Dermis blood vessel endothelial cell (primary cell): ENCODE measurements around the gene OR2M2. TPM values are rescaled to one million over a fixed set of nuclear protein-coding genes. Genes with fewer than 3 reads are reported as not detected.

Experiments used
- DNase-seq: peaks from one replicate; pipeline ENCODE4 v3.0.0; 2010
- total RNA-seq: library from RNA; depleted of rRNA; stranded (reverse); fragments of >200 nt; gene quantifications from 2 replicates; pipeline ENCODE4 v1.2.3, GENCODE V29; 2014

OR2M2 gene, protein sequence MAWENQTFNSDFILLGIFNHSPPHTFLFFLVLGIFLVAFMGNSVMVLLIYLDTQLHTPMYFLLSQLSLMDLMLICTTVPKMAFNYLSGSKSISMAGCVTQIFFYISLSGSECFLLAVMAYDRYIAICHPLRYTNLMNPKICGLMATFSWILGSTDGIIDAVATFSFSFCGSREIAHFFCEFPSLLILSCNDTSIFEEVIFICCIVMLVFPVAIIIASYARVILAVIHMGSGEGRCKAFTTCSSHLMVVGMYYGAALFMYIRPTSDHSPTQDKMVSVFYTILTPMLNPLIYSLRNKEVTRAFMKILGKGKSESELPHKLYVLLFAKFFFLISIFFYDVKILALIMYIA
- not detected in 2 replicates for total RNA-seq

DNA sequence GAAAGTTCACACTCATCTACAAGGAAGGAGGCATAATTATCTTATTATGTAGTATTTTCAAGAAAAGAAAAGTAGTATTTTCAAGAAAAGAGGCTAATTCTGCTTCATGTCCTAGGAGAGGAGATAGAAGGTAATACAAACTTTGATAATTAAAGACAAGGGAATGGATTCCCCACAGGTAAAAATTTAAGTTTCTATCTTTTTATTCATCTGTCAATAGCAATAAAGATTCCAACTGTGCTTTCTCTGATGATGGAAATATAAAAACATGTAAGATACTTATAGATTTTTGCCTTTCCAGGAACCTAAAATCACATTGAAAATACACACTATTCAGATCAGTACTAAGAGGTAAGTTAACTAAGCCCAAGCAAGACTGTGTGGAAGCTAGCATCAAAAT, at the start of gene OR2M2:
TSS of gene OR2M2 (plus strand) at position 301 of the 400 bp plus-strand sequence. CDS start 5,165 bp downstream, outside the sequence.
- no peak for DNase-seq

DNA sequence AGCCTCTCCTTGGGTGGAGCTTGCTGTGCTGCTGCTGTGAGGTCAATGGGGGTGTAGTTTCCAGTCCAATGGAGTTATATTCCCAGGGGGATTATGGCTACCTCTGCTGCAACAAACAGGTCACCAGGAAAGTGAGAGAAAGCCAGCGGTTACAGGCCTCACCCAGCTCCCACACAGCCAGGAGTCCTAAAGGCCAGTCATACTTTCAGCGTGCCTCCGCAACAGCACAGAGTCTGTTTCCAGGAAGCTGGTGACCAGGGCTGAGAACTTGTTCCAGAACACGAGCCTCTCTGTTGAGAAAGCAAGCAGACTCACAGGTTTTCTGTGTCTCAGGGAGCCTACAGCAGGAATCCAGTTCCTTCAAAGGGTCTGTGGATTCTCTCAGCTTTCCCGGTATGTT, 47.0 kb upstream of the OR2M2 start:
- no peak for DNase-seq

DNA sequence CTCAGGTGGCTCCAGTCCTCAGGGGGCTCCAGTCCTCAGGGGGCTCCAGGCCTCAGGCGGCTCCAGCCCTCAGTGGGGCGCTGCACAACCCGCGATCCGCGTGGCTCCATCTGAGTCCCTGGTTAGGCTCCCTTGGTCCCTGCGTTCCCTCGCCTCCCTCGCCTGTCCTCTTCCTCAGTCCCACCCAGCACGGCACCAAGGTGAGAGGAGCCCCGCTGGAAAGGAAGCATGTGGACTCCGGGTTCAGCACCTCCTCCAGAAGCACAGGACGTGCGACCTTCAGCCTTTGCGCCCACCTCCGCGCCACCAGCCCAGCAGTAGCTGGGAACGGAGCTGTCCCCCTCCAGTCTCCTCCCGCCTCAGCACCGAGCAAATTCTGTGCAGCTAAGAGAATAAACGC, 37.8 kb upstream of the OR2M2 start:
- DNase-seq: no peak

DNA sequence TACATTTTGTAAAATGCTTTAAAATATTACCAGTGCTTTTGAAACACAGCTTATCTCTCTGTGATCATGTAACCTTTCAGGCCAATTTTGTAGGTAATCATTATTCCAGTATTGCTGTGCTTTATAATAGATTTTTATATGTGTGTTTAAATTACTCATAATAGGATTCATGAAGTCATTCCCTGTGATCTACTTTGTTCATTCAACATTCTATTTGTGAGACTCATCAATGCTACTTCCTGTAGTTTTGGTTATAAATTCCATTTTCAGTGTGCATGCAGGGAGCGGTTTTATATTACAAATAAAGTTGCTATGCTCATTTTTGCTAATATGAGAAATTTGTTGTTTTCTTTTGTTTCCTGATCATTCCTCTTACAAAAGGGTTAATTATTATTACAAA, 33.8 kb upstream of the OR2M2 start:
- no peak for DNase-seq

DNA sequence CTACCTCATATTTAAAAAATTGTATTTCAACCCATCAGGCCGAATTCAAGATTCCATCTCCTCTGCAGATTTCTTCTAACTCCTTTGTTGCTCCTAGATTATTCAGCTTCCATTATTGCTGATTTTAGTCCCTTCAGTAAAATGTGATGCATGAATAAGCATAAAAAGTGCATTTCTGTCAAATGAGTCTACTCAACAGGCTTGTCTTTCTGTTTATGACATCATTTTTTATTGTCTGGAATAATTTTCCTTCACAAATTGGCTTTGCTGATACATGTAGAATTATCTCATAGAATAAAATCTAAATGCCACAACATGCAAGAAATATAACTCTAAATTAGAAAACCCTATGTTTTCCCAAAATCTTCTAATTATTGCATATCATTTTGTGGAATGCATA, 31.3 kb upstream of the OR2M2 start:
- no peak for DNase-seq

DNA sequence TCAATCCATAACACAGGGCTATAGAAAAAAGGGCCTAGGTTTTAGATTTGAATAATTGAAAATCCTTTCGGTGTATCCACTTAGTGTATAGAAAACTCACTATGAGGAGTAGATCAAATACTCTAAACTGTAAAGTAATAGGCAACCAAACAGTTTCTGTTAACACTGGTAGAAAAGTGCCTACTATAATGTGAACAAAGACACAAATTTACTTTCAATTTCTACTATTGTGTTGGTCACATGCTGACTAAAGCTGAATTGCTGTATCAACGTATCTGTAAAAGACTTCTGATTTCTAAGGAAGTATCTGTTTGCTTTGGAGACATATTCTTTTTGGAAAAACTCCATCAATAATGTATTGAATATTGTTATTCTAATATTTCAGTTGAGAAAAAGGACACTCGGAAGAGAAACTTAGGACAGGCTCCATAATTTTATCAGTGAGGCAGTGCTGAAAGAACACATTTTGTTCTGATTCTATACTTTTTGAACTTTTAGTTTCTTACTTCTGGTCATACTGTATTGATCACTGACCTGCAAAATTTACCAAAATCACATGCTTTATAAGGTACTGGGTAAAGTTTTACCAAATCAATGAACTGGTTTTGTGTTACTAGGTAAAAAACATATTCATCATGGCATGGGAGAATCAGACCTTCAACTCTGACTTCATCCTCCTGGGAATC, 30.0 kb upstream of the OR2M2 start, which contains the start of gene OR2M5:
TSS of gene OR2M5 (plus strand) at position 636 of the 686 bp plus-strand sequence. CDS start at position 636, 0 bp downstream.
- no peak for DNase-seq

DNA sequence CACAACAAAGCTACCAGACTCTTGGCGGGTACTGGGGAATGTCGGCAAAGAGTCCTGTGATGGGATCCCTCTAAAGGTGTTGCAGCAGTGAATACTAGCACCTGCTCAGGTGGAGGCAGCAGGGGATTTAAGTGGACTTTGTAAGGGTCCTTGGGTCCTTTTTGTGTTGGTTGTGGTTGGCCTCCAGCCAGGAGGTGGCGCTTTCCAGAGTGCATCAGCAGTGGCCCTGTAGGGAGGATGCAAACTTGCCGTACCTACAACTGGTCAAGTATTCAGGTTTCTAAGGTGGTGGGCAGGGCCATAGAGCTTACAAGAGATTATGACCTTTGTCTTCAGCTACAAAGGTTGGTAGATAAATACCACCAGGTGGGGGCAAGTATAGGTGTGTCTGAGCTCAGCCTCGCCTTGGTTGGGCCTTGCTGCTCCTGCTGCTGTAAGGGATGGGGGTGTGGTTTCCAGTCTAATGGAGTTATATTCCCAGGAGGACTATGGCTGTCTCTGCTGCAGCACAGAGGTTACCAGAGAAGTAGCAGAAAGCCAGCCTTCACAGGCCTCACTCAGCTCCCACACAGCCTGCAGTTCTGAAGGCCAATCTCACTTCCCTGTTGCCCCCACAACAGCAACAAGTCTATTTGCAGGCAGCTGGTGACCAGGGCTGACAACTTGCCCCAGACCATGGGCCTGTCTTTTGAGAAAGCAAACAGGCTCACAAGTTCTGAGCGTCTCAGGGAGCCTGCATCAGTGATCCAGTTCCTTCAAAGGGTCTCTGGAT, 22.4 kb upstream of the OR2M2 start:
- DNase-seq: no peak

DNA sequence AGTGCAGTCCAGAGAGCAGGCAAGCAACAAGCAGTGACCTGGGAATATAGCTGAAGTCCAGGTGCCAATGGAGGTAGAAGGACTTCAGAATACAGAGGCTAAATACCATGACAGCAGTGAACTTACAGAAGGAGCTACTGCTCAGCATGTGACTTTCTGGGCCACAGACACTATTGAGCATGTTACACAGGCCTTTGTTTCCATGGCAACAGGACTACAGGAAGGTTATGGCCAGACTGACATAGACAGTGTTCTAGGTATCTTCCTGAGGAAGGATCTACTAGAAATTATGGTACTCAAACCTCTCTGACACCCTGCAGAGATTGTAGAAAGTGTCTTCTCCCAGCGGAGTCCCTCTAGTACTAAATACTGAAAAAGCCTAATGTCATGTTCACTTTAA, 18.7 kb upstream of the OR2M2 start:
- no peak for DNase-seq

DNA sequence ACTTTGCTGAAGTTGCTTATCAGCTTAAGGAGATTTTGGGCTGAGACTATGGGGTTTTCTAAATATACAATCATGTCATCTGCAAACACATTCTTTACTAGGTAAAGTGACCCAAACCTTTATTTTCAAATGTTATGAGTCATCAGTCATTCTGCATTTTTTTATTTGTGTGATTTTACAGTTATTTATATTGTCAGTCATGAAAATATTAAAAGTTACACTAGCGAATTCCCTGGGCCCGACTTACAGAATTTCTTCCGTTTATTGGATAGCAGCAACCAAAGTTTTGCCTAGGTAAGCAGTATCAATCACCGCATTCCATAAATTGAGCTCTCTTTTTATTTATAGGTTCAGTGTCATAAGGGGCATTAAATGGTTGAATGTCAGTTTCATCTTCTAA, 15.9 kb upstream of the OR2M2 start:
- no peak for DNase-seq

DNA sequence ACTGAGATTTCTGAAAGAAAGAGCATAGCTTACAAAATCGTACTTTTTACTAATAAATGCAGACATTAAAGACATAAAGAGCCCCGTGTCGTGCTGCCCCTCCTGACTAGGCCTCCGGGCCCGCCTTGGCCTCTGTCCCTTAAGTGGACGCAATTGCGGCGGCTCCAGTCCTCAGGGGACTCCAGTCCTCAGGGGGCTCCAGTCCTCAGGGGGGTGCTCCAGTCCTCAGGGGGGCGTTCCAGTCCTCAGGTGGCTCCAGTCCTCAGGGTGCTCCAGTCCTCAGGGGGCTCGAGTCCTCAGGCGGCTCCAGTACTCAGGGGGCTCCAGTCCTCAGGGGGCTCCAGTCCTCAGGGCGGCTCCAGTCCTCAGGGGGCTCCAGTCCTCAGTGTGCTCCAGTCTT, 10.6 kb upstream of the OR2M2 start:
- no peak for DNase-seq

DNA sequence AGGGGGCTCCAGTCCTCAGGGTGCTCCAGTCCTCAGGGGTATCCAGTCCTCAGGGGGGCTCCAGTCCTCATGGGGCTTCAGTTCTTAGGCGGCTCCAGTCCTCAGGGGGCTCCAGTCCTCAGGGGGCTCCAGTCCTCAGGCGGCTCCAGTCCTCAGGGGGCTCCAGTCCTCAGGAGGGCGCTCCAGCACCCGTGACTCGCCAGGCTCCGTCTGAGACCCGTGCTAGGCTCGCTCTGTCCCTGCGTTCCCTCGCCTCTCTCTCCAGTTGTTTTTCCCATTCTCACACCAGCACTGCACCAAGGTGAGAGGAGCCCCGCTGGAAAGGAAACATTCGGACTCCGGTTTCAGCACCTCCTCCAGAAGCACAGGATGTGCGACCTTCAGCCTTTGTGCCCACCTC, 9.4 kb upstream of the OR2M2 start:
- no peak for DNase-seq

DNA sequence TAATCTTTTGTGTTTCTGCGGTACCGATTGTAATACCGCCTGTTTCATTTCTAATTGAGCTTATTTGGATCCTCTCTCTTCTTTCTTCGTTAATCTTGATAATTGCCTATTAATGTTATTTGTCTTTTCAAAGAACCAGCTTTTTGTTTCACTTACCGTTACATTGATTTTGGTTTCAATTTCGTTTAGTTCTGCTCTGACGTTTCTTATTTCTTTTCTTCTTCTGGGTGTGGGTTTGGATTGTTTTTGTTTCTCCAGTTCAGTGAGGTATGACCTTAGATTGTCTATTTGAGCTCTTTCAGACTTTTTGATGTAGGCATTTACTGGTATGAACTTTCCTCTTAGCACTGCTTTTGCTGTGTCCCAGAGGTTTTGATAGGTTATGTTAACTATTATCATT, 9.4 kb downstream of the OR2M2 start:
- DNase-seq: no peak

DNA sequence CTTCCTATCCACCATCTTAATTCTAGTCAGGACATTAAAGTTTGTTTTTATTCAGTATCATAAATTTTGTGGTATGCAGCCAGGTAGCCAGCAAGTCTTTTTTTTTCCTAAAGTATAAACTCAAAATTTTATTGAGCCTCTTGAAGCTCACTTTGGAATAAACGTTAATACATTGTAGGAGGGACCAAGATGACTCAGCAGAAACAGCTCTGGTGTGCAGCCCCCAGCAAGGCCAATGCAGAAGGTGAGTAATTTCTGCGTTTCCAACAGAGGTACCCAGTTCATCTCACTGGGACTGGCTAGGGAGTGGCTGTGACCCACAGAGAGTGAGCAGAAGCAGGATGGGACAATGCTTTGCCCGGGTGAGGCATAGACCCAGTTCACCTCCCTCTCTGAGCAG, 12.7 kb downstream of the OR2M2 start:
- DNase-seq: no peak

DNA sequence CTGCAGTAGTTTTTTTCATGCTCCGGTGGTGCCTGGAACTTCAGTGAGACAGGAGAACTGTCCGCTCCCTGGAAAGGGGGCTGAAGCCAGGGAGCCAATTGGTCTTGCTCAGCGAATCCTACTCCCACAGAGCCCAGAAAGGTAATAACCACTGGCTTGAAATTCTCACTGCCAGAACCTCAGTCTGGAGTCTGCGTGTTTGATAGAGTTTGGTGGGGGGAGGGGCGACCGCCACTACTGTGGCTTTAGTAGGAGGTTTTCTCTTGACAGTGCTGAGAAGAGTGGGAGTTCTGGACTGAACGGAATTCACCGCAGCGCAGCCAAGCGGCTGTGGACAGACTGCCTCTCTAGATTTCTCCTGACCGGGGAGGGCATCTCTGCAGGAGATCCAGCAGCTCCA, 14.4 kb downstream of the OR2M2 start:
- no peak for DNase-seq

DNA sequence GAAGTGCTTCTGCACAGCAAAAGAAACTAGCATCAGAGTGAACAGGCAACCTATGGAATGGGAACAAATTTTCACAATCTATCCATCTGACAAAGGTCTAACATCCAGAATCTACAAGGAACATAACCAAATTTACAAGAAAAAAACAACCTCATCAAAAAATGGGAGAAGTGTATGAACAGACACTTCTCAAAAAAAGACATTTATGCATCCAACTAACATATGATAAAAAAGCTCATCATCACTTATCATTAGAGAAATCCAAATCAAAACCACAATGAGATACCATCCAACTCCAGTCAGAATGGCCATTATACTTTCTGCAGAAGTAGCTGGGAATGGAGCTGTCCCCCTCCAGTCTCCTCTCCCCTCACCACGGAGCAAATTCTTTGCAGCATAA, 19.5 kb downstream of the OR2M2 start:
- no peak for DNase-seq

DNA sequence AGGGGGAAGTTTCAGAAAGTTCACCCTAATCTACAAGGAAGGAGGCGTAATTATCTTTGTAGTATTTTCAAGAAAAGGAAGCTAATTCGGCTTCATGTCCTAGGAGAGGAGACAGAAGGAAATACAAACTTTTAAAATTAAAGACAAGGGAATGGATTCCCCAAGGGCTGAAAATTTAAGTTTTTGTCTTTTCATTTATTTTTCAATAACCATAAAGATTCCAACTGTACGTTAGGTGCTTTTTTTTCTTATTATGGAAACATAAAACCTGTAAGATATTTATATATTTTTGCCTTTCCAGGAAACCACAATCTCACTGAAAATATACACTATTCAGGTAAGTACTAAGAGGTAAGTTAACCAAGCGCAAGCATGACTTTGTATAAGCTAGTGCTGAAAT, 22.3 kb downstream of the OR2M2 start, which contains the start of gene OR2M3:
TSS of gene OR2M3 (plus strand) at position 301 of the 400 bp plus-strand sequence. CDS start 5,803 bp downstream, outside the sequence.
- DNase-seq: no peak

DNA sequence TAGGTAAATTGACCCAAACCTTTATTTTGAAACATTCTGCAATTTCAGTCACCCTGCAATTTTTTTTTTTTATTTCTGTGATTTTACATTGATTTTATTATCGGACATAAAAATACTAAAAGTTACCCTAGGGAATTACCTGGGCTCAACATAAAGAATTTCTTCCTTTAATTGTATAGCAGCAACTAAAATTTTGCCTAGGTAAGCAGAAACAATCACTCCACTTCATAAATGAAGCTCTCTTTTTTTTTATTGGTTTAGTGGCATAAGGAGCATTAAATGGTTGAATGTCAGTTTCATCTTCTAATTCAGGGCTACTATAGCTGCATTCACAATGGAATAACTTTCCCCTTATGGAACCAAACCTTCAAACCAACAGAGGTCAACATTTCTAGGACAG, 41.3 kb downstream of the OR2M2 start:
- DNase-seq: no peak

DNA sequence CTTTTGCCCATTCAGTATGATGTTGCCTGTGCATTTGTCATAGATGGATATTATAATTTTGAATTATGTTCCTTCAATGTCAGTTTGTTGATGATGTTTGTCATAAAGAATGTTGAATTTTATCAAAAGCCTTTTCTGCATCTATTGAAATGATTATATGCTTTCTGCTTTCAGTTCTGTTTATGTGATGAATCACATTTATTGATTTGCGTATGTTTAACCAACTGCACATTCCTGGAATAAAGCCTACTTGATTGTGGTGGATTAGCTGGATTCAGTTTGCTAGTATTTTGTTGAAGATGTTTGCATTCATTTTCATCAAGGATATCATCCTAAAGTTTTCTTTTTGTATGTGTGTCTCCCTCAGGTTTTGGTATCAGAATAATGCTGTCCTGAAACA, 50.9 kb downstream of the OR2M2 start:
- no peak for DNase-seq

DNA sequence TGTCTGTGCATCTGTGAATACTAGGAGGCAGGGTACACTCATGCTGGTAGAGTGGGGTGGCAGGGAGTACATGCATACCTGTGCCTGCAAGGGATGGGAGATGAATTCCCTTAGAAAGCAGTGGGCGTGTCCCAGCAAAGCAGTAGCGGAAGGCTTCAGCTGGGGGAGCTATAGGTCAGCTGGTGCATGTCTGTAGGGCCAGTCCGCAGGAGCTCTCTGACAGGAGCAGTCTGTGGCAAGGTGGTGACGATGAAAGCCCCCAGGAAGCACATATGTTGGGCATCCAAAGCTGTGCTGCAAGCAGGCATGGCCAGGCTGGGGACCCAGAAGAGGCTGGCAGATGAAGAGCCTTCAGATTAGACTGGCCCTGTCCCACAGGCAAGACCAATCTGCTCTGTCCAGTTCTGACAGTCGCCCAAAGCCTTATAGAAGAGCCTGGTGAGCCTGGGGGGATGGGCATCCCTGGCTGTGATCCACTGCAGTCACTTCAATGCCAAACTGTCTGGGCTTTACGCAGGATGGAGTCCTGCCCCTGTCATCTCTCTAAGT, 54.8 kb downstream of the OR2M2 start:
- no peak for DNase-seq
